Adrenal gland (tissue), 19 donors: ENCODE results near the gene CFAP251. TPM values are rescaled to one million over a fixed set of nuclear protein-coding genes. Genes with fewer than 3 reads are reported as not detected.
"Not testable (repeated sequence)": the region's sequence is repeated elsewhere in the genome, so short reads cannot be mapped to it uniquely, and the experiment has no call there.

Experiments
- DNase-seq, 7 donors: peaks; one replicate each; pipeline ENCODE4 v3.0.0-alpha.2; 2019 to 2020
- H3K27ac ChIP-seq, 5 donors: fragments of 200-600 bp; sonication (generic) in 4 of 5; 1 replicate in 3 of 5; 2 replicates in 2 of 5; pipeline versions ENCODE4 v1.5.1 to v1.8.0; 2016 to 2020; ENCODE audit warnings: mild to moderate bottlenecking in 1 of 5
- H3K27me3 ChIP-seq: fragments of 200-600 bp; 2 replicates; pipeline ENCODE4 v1.8.0; 2021
- H3K36me3 ChIP-seq, 2 donors: fragments of 200-600 bp; replicated peaks in 1 of 2; 1 replicate in 1 of 2; 2 replicates in 1 of 2; pipeline versions ENCODE4 v1.5.1 to v1.8.0; 2018 to 2022
- H3K4me1 ChIP-seq, 2 donors: fragments of 200-600 bp; replicated peaks in 1 of 2; 1 replicate in 1 of 2; 2 replicates in 1 of 2; pipeline versions ENCODE4 v1.5.1 to v1.8.0; 2018 to 2021
- H3K4me3 ChIP-seq, 4 donors: fragments of 200-600 bp; sonication (generic) in 3 of 4; one replicate each; pipeline ENCODE4 v1.5.1; 2016 to 2018
- H3K9me3 ChIP-seq, 3 donors: fragments of 200-600 bp; sonication (generic) in 1 of 3; replicated peaks in 1 of 3; 1 replicate in 2 of 3; 2 replicates in 1 of 3; pipeline versions ENCODE4 v1.5.1 to v1.8.0; 2016 to 2021
- POLR2A ChIP-seq, 2 donors: fragments of 450-650 bp; IDR thresholded peaks; one replicate each; pipeline ENCODE4 v1.6.1; 2017; ENCODE audit warnings: antibody characterized with exemption in 2 of 2, mild to moderate bottlenecking in 2 of 2, moderate library complexity in 1 of 2
- WGBS, 4 donors: extraction: QIAGEN DNeasy Blood & Tissue Kit in 2 of 4; methylation state at CpG; one replicate each; pipeline versions ENCODE4 v1.1.5 to v1.1.7; 2013 to 2017; 5-methylcytosine and 5-hydroxymethylcytosine counted together
- intact Hi-C, 2 donors: fragments of 100-400 bp; cut with DNase I; formaldehyde crosslinking; loops; one replicate each; pipeline versions ENCODE4 v1.14.1 to v1.15.0; 2022 to 2023
- long read RNA-seq, 10 donors: library from polyadenylated mRNA in 3 of 10; unstranded in 2 of 10; stranded (forward) in 1 of 10; transcript quantifications; one replicate each; pipeline ENCODE4 v2.0.0 and lab custom pipeline, GENCODE V29; 2021 to 2026
- polyA plus RNA-seq, 3 donors: library from polyadenylated mRNA; stranded (reverse); fragments of 200-250 nt in 2 of 3; fragments of 350-450 nt in 1 of 3; fragmentation: Illumina TruSeq in 1 of 3; extraction: RNeasy Lipid Tissue Mini Kit (QIAGEN cat#74804) in 1 of 3; gene quantifications; one replicate each; pipeline ENCODE4 v1.2.3, GENCODE V29; 2013 to 2014
- total RNA-seq, 9 donors: library from RNA; depleted of rRNA in 4 of 9; stranded (reverse); fragments of >200 nt in 4 of 9; fragments of 120-200 nt in 1 of 9; fragmentation: NEBNext Ultra II Directional in 1 of 9; extraction: Animal tissue kit (Norgen Biotek cat#: 25700) in 1 of 9; gene quantifications; one replicate each; pipeline versions ENCODE4 v1.1.0 to v1.2.4, GENCODE V29; 2013 to 2023
- TF ChIP-seq, protein P1 (sequence below), 6 experiments: fragments of 450-650 bp in 4 of 6; fragments of 200-600 bp in 2 of 6; sonication (generic) in 1 of 6; IDR thresholded peaks; 1 replicate in 5 of 6; 2 replicates in 1 of 6; pipeline versions ENCODE4 v1.5.1 to v1.8.0; 2016 to 2021; ENCODE audit warnings: antibody characterized with exemption in 6 of 6, mild to moderate bottlenecking in 2 of 6, moderate library complexity in 1 of 6
- donor health status: healthy with polysubstance abuse.
- donor health status: Bipolar disorder and iron deficiency.
- donor health status: DM: yes; HTN: yes; CAD: no.
- donor health status: DM: no; HTN: no; CAD: no.
- donor health status: DM: no; HTN: no; CAD: no.
- donor health status: DM: yes; HTN: yes; CAD: no.

The CFAP251 gene, protein sequence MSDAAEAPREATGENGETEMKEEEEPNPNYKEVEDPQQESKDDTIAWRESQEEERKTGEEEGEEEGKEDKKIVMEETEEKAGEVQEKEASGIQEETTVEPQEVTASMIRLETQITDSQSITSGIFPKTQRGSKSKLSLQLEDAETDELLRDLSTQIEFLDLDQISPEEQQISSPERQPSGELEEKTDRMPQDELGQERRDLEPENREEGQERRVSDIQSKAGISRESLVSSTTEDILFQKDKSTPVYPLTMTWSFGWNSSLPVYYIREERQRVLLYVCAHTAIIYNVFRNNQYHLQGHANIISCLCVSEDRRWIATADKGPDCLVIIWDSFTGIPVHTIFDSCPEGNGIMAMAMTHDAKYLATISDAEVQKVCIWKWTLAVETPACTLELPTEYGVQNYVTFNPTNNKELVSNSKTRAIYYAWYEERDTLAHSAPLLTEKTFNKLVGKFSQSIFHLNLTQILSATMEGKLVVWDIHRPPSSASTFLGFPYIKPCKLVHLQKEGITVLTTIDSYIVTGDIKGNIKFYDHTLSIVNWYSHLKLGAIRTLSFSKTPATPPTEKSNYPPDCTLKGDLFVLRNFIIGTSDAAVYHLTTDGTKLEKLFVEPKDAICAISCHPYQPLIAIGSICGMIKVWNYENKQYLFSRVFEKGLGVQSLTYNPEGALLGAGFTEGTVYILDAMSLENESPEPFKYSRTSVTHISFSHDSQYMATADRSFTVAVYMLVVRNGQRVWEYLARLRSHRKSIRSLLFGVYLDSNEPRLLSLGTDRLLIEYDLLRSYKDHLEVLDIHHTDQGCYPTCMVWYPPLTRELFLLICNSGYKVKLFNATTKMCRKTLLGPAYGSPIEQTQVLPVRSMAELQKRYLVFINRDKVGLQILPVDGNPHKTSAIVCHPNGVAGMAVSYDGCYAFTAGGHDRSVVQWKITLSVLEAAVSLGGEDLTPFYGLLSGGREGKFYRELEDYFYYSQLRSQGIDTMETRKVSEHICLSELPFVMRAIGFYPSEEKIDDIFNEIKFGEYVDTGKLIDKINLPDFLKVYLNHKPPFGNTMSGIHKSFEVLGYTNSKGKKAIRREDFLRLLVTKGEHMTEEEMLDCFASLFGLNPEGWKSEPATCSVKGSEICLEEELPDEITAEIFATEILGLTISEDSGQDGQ
- total RNA-seq (1 to 10 TPM in 8 of 9 donors, under 1 TPM in 1; 0.30 to 9.0 (median 2.8) TPM), polyA plus RNA-seq (10 to 100 TPM in 1 of 3 donors, 1 to 10 TPM in 1, under 1 TPM in 1; 0.92 to 11.6 (median 2.7) TPM)
- long read RNA-seq, donor 1 = 0 reads
- long read RNA-seq, donor 2 = 0 reads
- long read RNA-seq, donor 3 = 0 reads
- long read RNA-seq, donor 4 = 0 reads
- long read RNA-seq, donor 5, partial matches to known transcripts = 0 of 5 reads
- long read RNA-seq, donor 5, other reads (novel, unspliced or antisense) = 5 of 5 reads
- long read RNA-seq, donor 6, partial matches to known transcripts = 0 of 1 reads
- long read RNA-seq, donor 6, other reads (novel, unspliced or antisense) = 1 of 1 reads
- long read RNA-seq, donor 7 = 0 reads
- long read RNA-seq, donor 8 = 0 reads
- long read RNA-seq, donor 9 = 0 reads
- long read RNA-seq, donor 10 = 0 reads

DNA sequence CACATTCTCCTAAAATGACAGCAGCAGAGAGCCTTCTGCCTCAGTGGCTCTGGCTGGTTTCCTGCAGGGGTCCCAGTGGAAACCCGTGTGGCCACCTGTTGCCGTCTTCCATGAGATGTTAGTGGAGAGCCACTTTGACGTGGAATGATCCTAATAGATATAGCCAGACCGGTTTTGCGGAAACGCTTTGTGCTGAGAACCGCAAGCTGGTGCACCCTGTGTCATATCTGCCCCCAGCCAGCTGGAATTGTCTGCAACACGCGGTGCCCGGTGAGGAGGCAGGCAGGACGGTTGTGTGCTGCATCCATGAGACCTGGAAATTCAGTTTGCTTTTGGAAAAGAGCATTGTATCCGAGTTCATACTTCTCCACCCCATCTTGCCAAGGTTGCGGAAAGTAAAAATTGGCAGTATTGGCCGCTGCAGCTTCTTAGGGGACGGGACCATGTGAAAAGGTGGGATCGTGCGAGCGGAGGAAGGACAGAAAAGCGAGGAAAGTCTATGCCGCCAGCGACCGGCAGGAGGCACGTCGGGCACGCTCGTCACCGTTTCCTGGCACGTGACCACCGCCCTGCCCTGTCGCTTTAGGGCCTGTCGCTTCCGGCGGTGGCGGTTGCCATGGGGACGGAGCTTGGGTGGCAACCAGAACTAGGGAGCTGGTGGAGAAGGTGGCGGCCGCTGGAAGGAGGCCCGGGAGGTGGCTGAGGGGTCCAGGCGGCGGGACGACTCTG lies at the start of gene CFAP251:
Gene CFAP251, plus strand, starts transcription at position 643 of the 729 bp plus-strand sequence. CDS start 2,714 bp downstream, outside the sequence.
- 14 to 50% (median 38%) methylated on average over 21 to 41 of the region's 41 CpGs for WGBS, 4 donors

DNA sequence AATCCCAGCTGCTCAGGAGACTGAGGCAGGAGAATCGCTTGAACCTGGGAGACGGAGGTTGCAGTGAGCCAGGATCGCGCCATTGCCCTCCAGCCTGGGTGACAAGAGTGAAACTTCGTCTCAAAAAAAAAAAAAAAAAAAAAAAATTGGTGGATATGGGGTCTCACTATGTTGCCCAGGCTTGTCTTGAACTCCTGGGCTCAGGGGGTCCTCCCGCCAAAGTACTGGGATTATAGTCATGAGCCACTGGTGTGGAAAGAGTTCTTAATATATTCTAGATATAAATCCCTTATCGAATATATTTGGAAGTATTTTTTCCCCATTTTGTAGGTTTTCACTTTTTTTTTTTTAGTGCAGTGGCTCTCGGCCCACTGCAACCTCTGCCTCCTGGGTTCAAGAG lies 49.2 kb upstream of the CFAP251 start:
- H3K27me3 ChIP-seq, H3K4me3 ChIP-seq, H3K9me3 ChIP-seq, H3K36me3 ChIP-seq, intact Hi-C loops, DNase-seq, H3K27ac ChIP-seq, H3K4me1 ChIP-seq: not testable (repeated sequence)
- 83 to 92% (median 85%) methylated on average over 8 of the region's 8 CpGs for WGBS, 4 donors

More for the DNA sequence above, at the start of gene CFAP251:
- DNase-seq = peak; percentile 86 to 99 (median 98)
- H3K36me3 ChIP-seq = peaks cover 0 to 39% of the 10 kb centered on the region in 2 donors
- H3K27ac ChIP-seq = peak within 1 kb of the TSS in 3 of 5 donors; percentile 52 to 69 (median 66)
- no peak for TF ChIP-seq POLR2A (IDR thresholded peaks at IDR 0.05)
- TF ChIP-seq, protein P1, sequence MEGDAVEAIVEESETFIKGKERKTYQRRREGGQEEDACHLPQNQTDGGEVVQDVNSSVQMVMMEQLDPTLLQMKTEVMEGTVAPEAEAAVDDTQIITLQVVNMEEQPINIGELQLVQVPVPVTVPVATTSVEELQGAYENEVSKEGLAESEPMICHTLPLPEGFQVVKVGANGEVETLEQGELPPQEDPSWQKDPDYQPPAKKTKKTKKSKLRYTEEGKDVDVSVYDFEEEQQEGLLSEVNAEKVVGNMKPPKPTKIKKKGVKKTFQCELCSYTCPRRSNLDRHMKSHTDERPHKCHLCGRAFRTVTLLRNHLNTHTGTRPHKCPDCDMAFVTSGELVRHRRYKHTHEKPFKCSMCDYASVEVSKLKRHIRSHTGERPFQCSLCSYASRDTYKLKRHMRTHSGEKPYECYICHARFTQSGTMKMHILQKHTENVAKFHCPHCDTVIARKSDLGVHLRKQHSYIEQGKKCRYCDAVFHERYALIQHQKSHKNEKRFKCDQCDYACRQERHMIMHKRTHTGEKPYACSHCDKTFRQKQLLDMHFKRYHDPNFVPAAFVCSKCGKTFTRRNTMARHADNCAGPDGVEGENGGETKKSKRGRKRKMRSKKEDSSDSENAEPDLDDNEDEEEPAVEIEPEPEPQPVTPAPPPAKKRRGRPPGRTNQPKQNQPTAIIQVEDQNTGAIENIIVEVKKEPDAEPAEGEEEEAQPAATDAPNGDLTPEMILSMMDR (IDR thresholded peaks at IDR 0.05) = peak; percentile 56 to 97 (median 74)
- H3K4me1 ChIP-seq = peaks cover 5% of the 10 kb centered on the region in 2 donors
- intact Hi-C loops = no loop called here
- H3K9me3 ChIP-seq = no peaks in the 10 kb centered on the region
- peak within 1 kb of the TSS in 2 of 4 donors; percentile 40 to 63 for H3K4me3 ChIP-seq
- no peaks in the 10 kb centered on the region for H3K27me3 ChIP-seq

DNA sequence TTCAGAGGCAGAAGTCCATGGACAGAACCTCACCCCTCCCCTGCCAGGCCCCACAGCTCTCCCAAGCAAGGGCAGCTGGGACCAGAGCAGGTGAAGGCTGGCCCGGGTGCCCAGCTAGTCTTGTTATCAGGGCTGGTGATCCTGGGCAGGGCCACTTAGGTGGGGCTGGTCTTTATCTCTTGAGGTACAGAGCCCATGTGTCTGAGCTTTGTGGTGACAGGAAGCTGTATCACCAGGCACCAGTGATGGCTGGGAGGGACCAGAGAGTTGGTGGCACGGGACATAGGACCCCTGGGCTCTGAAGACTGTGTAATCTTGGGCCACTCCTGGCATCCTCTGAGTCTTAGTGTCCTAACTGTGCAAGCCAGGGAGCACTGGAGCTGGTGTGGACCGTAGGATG lies 46.9 kb upstream of the CFAP251 start:
- Histone ChIP-seq H3K36me3 (no peaks in the 10 kb centered on the region), H3K27me3 (no peaks in the 10 kb centered on the region), H3K9me3 (no peaks in the 10 kb centered on the region), H3K27ac (no peak overlapping the region), H3K4me1 (no peaks in the 10 kb centered on the region), H3K4me3 (no peak overlapping the region)
- WGBS, 4 donors = 74 to 85% (median 77%) methylated on average over 2 to 3 of the region's 3 CpGs
- intact Hi-C loops = no loop called here
- TF ChIP-seq POLR2A (IDR thresholded peaks at IDR 0.05) = no peak
- TF ChIP-seq, protein P1 (IDR thresholded peaks at IDR 0.05) = no peak
- DNase-seq = no peak
